Endothelial cell of umbilical vein (primary cell): ENCODE measurements around the gene MS4A6E. TPM values are rescaled to one million over a fixed set of nuclear protein-coding genes. Genes with fewer than 3 reads are reported as not detected.

Experiments used
- BruUV-seq: library from RNA; stranded (reverse); fragments of 400-500 nt; replicated peaks from 2 replicates; lab custom pipeline; 2021; lab: Mats Ljungman, UMichigan
- CTCF ChIA-PET: fragments of 300-600, 350-600 bp; sonication (Branson Sonifier 250); formaldehyde crosslinking; loops from one replicate; lab custom pipeline; 2021; ENCODE audit warnings: antibody characterized with exemption, inconsistent platforms; lab: Charles Lee
- POLR2A ChIA-PET: fragments of 300-600, 350-600 bp; sonication (Branson Sonifier 250); formaldehyde crosslinking; loops from one replicate; lab custom pipeline; 2021; ENCODE audit warnings: antibody characterized with exemption, inconsistent platforms; lab: Charles Lee
- DNase-seq: peaks from one replicate; pipeline ENCODE4 v3.0.0-alpha.2; 2011; ENCODE audit warnings: low read depth, low spot score
- FAIRE-seq: peaks from 2 replicates; lab custom pipeline; 2011; peaks lifted over from hg19 to GRCh38; lab: Jason Lieb, UNC
- H2AFZ ChIP-seq: 2 replicates; pipeline ENCODE4 v1.6.0; 2012; ENCODE audit warnings: low read depth, low read length, control low read depth, inconsistent platforms
- H3K27ac ChIP-seq: 2 replicates; pipeline ENCODE4 v1.5.1; 2011; ENCODE audit warnings: low read depth, mild to moderate bottlenecking, control low read depth, low read length, moderate library complexity; ENCODE audit not compliant: insufficient read depth
- H3K27me3 ChIP-seq, 2 experiments: 2 replicates each; pipeline versions ENCODE4 v1.6.0 to v1.6.1; 2011; ENCODE audit warnings: low read length in 2 of 2, mixed read lengths in 1 of 2; ENCODE audit not compliant: control insufficient read depth in 2 of 2, insufficient read depth in 2 of 2
- H3K36me3 ChIP-seq, 2 experiments: 2 replicates in 1 of 2; 3 replicates in 1 of 2; pipeline ENCODE4 v1.5.1; 2011; ENCODE audit warnings: low read length in 2 of 2, mild to moderate bottlenecking in 1 of 2, moderate library complexity in 1 of 2; ENCODE audit not compliant: control insufficient read depth in 2 of 2, insufficient read depth in 2 of 2; ENCODE audit errors: extremely low read depth in 1 of 2
- H3K4me1 ChIP-seq: 3 replicates; pipeline ENCODE4 v1.5.1; 2011; ENCODE audit warnings: mild to moderate bottlenecking, low read length; ENCODE audit not compliant: control insufficient read depth, insufficient read depth; ENCODE audit errors: extremely low read depth
- H3K4me2 ChIP-seq: 2 replicates; pipeline ENCODE4 v1.6.1; 2011; ENCODE audit warnings: low read length, control low read depth, mixed read lengths; ENCODE audit not compliant: insufficient read depth
- H3K4me3 ChIP-seq, 3 experiments: fragments of 200-600 bp in 1 of 3; sonication (generic), shearing (Covaris generic) in 1 of 3; replicated peaks in 1 of 3; 2 replicates each; pipeline ENCODE4 v1.5.1; 2011 to 2016; ENCODE audit warnings: control low read depth in 3 of 3, low read length in 3 of 3, mild to moderate bottlenecking in 2 of 3, inconsistent platforms in 1 of 3, low read depth in 1 of 3, moderate library complexity in 1 of 3; ENCODE audit not compliant: insufficient read depth in 1 of 3
- H3K79me2 ChIP-seq: 2 replicates; pipeline ENCODE4 v1.6.0; 2012; ENCODE audit warnings: low read length, inconsistent platforms; ENCODE audit not compliant: control insufficient read depth, insufficient read depth
- H3K9ac ChIP-seq: replicated peaks from 2 replicates; pipeline ENCODE3; 2011; ENCODE audit warnings: low read length, control low read depth; ENCODE audit not compliant: insufficient read depth; ENCODE audit errors: extremely low read depth
- H3K9me1 ChIP-seq: replicated peaks from 3 replicates; pipeline ENCODE4 v1.6.0; 2011; ENCODE audit warnings: mild to moderate bottlenecking, low read length; ENCODE audit not compliant: control insufficient read depth, insufficient read depth; ENCODE audit errors: extremely low read depth
- H3K9me3 ChIP-seq: replicated peaks from 2 replicates; pipeline ENCODE4 v1.5.1; 2012; ENCODE audit warnings: low read length, inconsistent platforms; ENCODE audit not compliant: control insufficient read depth, insufficient read depth
- H4K20me1 ChIP-seq: replicated peaks from 2 replicates; pipeline ENCODE3; 2011; ENCODE audit warnings: mild to moderate bottlenecking, low read length; ENCODE audit not compliant: control insufficient read depth, insufficient read depth; ENCODE audit errors: extremely low read depth
- CTCF ChIP-seq, 2 donors: IDR thresholded peaks; 1 replicate in 1 of 2; 2 replicates in 1 of 2; pipeline ENCODE4 v1.5.1; 2011; ENCODE audit warnings: low read length in 2 of 2, mild to moderate bottlenecking in 2 of 2, moderate library complexity in 2 of 2, control low read depth in 1 of 2, inconsistent platforms in 1 of 2, low read depth in 1 of 2; ENCODE audit not compliant: insufficient read depth in 1 of 2; ENCODE audit errors: extremely low read depth in 1 of 2
- EZH2 ChIP-seq: IDR thresholded peaks from 2 replicates; pipeline ENCODE4 v1.6.1; 2012; ENCODE audit warnings: borderline replicate concordance, low read depth, mild to moderate bottlenecking, moderate library complexity, low read length, inconsistent platforms; ENCODE audit not compliant: severe bottlenecking
- FOS ChIP-seq: IDR thresholded peaks from 2 replicates; pipeline ENCODE4 v1.6.1; 2011; ENCODE audit warnings: mild to moderate bottlenecking, low read length, moderate library complexity, borderline replicate concordance; ENCODE audit not compliant: insufficient read depth
- GATA2 ChIP-seq: IDR thresholded peaks from 2 replicates; pipeline ENCODE4 v1.7.0; 2011; ENCODE audit warnings: low read depth, mild to moderate bottlenecking, moderate library complexity, mixed read lengths, low read length; ENCODE audit not compliant: insufficient read length, insufficient read depth
- JUN ChIP-seq: IDR thresholded peaks from 2 replicates; pipeline ENCODE4 v1.6.1; 2011; ENCODE audit warnings: borderline replicate concordance, low read depth; ENCODE audit not compliant: insufficient read length, insufficient read depth
- MAX ChIP-seq: IDR thresholded peaks from 2 replicates; pipeline ENCODE4 v1.6.1; 2011; ENCODE audit not compliant: insufficient read depth, insufficient read length
- MYC ChIP-seq: IDR thresholded peaks from one replicate; pipeline ENCODE4 v1.6.1; 2011; ENCODE audit warnings: mild to moderate bottlenecking, low read depth, low read length
- POLR2A ChIP-seq: IDR thresholded peaks from 2 replicates; pipeline ENCODE4 v1.6.1; 2012; ENCODE audit warnings: low read depth, mild to moderate bottlenecking, control low read depth, low read length
- POLR2AphosphoS5 ChIP-seq: IDR thresholded peaks from 2 replicates; pipeline ENCODE4 v1.6.1; 2012; ENCODE audit warnings: low read depth, mild to moderate bottlenecking, control low read depth, low read length, moderate library complexity; ENCODE audit not compliant: insufficient read depth
- dilution Hi-C: fragments of 300-500 bp; cut with MboI; formaldehyde crosslinking; loops from one replicate; pipeline ENCODE4 v1.15.0; 2019; ENCODE audit warnings: low sequenced_read_pairs; ENCODE audit not compliant: extremely low pct_ligation_motif_present
- intact Hi-C: fragments of 100-400 bp; cut with micrococcal nuclease; formaldehyde crosslinking; loops from one replicate; pipeline ENCODE4 v1.10.0; 2022
- polyA plus RNA-seq, 4 experiments: library from polyadenylated mRNA; depleted of rRNA in 3 of 4; stranded (reverse) in 3 of 4; unstranded in 1 of 4; fragments of >200 nt; gene quantifications; 2 replicates each; pipeline versions ENCODE4 v1.2.1 to v1.2.3, GENCODE V29; 2011 to 2012; ENCODE audit warnings: missing spikeins in 1 of 4
- total RNA-seq: library from RNA; stranded (reverse); gene quantifications from 2 replicates; pipeline ENCODE4 v1.2.3, GENCODE V29; 2021

The MS4A6E gene
- total and polyA plus RNA-seq, 2 donors (not counting 3 experiments of a cell fraction or from before 2014, with no cell fraction given) = not detected

- Histone ChIP-seq H3K36me3 (no peaks in the 10 kb centered on the region), H2AFZ (peak overlapping the region; percentile 70), H4K20me1 (no peaks in the 10 kb centered on the region), H3K4me1 (peaks cover 18% of the 10 kb centered on the region), H3K27ac (peak overlapping the region; percentile 60), H3K9ac (no peak overlapping the region), H3K9me3 (no peaks in the 10 kb centered on the region), H3K27me3 (no peaks in the 10 kb centered on the region), H3K79me2 (no peaks in the 10 kb centered on the region), H3K9me1 (no peaks in the 10 kb centered on the region), H3K4me2 (peak overlapping the region; percentile 24), H3K4me3 (no peak overlapping the region)
- ChIA-PET CTCF (interaction anchor here (1.2 kb wide), 2 partner anchors 28 to 36 kb away, joined by 3 read pairs; no protein-coding TSS in a partner anchor), POLR2A (no interaction called here)
- intact Hi-C loops (loop anchor here (5.0 kb wide), 1 partner anchor 846 kb away; no protein-coding TSS in a partner anchor), dilution Hi-C loops (no loop called here)
- TF ChIP-seq JUN (no peak), MYC (no peak), POLR2A (no peak), CTCF (IDR thresholded peaks at IDR 0.05; ENCODE audit: extremely low read depth in 1 of 2, insufficient read depth in 1 of 2, low read depth in 1 of 2, low read length in 2 of 2) (no peak), POLR2AphosphoS5 (no peak), MAX (no peak), GATA2 (peak; percentile 40), FOS (peak; percentile 11), EZH2 (no peak)
- FAIRE-seq = no peak
- BruUV-seq = no TSS peak
- DNase-seq = peak; percentile 29
Observed at GRCh38 chr11:60305906-60306619, 21.0 kb upstream of the MS4A6E start.
